Ramos (cell line): Measurements from ENCODE around the gene ALDH8A1.
"Not testable (repeated sequence)": the region's sequence is repeated elsewhere in the genome, so short reads cannot be mapped to it uniquely, and the experiment has no call there.

Experiments used
- in situ Hi-C: fragments of 300-500 bp; cut with MboI; formaldehyde crosslinking; loops from one replicate; pipeline ENCODE4 v1.14.3; 2022; ENCODE audit warnings: low sequenced_read_pairs; ENCODE audit not compliant: unreplicated experiment

Gene ALDH8A1

GRCh38 chr6:134920422-134920821 is 29.5 kb downstream of the ALDH8A1 start:
- in situ Hi-C loops: no loop called here

- in situ Hi-C loops: no loop called here
Observed at GRCh38 chr6:134918418-134918961, 31.4 kb downstream of the ALDH8A1 start.

- in situ Hi-C loops: no loop called here
Observed at GRCh38 chr6:134911547-134911946, 38.4 kb downstream of the ALDH8A1 start.

GRCh38 chr6:134910593-134910935 is 39.3 kb downstream of the ALDH8A1 start:
- in situ Hi-C loops: no loop called here

GRCh38 chr6:134909701-134910592 is 40.0 kb downstream of the ALDH8A1 start:
- in situ Hi-C loops: no loop called here

- in situ Hi-C loops: no loop called here
Observed at GRCh38 chr6:134908906-134909516, 40.9 kb downstream of the ALDH8A1 start.

- in situ Hi-C loops: not testable (repeated sequence)
Observed at GRCh38 chr6:134904731-134905130, 45.2 kb downstream of the ALDH8A1 start.

GRCh38 chr6:134903448-134903847 is 46.5 kb downstream of the ALDH8A1 start:
- in situ Hi-C loops: no loop called here

GRCh38 chr6:134902936-134903335 is 47.0 kb downstream of the ALDH8A1 start:
- in situ Hi-C loops: no loop called here

GRCh38 chr6:134902074-134902861 is 47.6 kb downstream of the ALDH8A1 start:
- in situ Hi-C loops: no loop called here

GRCh38 chr6:134898575-134898974 is 51.3 kb downstream of the ALDH8A1 start:
- in situ Hi-C loops: no loop called here

GRCh38 chr6:134898166-134898565 is 51.7 kb downstream of the ALDH8A1 start:
- in situ Hi-C loops: not testable (repeated sequence)

GRCh38 chr6:134896910-134897309 is 53.0 kb downstream of the ALDH8A1 start:
- in situ Hi-C loops: no loop called here

GRCh38 chr6:134894800-134895199 is 55.1 kb downstream of the ALDH8A1 start:
- in situ Hi-C loops: no loop called here

GRCh38 chr6:134892362-134892761 is 57.5 kb downstream of the ALDH8A1 start:
- in situ Hi-C loops: no loop called here

GRCh38 chr6:134891633-134892032 is 58.3 kb downstream of the ALDH8A1 start:
- in situ Hi-C loops: no loop called here

- in situ Hi-C loops: no loop called here
Observed at GRCh38 chr6:134888316-134888715, 61.6 kb downstream of the ALDH8A1 start.

- in situ Hi-C loops: no loop called here
Observed at GRCh38 chr6:134884752-134885151, 65.1 kb downstream of the ALDH8A1 start.

GRCh38 chr6:134883314-134883713 is 66.6 kb downstream of the ALDH8A1 start:
- in situ Hi-C loops: no loop called here

GRCh38 chr6:134882426-134883038 is 67.4 kb downstream of the ALDH8A1 start:
- in situ Hi-C loops: no loop called here
